WTC11 (cell line): ENCODE measurements around the gene BACE1-AS.

ENCODE experiments used
- CBFB ChIP-seq: sonication (generic); formaldehyde crosslinking; IDR thresholded peaks from 2 replicates; pipeline ENCODE4 v1.8.1; 2022; ENCODE audit warnings: mild to moderate bottlenecking, low read depth, missing genetic modification reagents
- JUN ChIP-seq: sonication (generic); formaldehyde crosslinking; IDR thresholded peaks from 2 replicates; pipeline ENCODE4 v1.8.0; 2023; ENCODE audit warnings: mild to moderate bottlenecking, missing genetic modification reagents
- SP1 ChIP-seq: sonication (generic); formaldehyde crosslinking; conservative IDR thresholded peaks from 2 replicates; pipeline ENCODE4 v1.8.1; 2022; ENCODE audit warnings: missing genetic modification reagents
- ZNF396 ChIP-seq: fragments of 250-450 bp; sonication (Bioruptor Pico); IDR thresholded peaks from 2 replicates; pipeline ENCODE4 v1.8.0; 2021; ENCODE audit warnings: mild to moderate bottlenecking, moderate library complexity, borderline replicate concordance
- TF ChIP-seq, protein P1 (sequence below): fragments of 200-600 bp; IDR thresholded peaks from 2 replicates; pipeline ENCODE4 v1.8.0; 2022; ENCODE audit warnings: antibody characterized with exemption
- TF ChIP-seq, protein P2 (sequence below): sonication (generic); formaldehyde crosslinking; IDR thresholded peaks from 2 replicates; pipeline ENCODE4 v1.8.0; 2022; ENCODE audit warnings: mild to moderate bottlenecking, missing genetic modification reagents
- TF ChIP-seq, protein P3 (sequence below): sonication (generic); formaldehyde crosslinking; IDR thresholded peaks from 2 replicates; pipeline ENCODE4 v1.8.1; 2022; ENCODE audit warnings: mild to moderate bottlenecking, moderate library complexity, missing genetic modification reagents

DNA sequence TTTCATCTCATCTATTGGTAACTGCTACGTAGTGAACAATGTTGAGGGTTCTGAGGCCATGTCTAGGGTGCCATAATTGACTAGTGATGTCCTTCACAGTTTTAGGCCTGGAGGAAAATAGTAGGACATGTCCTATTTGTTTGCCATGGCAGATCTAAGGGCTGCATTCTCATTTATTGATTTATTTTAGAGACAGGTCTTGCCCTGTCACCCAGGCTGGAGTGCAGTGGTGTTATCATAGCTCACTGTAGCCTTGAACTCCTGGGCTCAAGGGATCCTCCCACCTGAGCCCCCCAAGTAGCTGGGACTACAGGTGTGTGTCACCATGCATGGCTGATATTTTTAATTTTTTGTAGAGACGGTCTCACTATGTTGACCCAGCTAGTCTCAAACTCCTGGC, 41.7 kb downstream of the BACE1-AS start:
- TF ChIP-seq ZNF396 (CRISPR knock-in tag) (no peak), JUN (CRISPR knock-in tag) (no peak), SP1 (CRISPR knock-in tag) (no peak), CBFB (CRISPR knock-in tag) (no peak)
- TF ChIP-seq, protein P1, sequence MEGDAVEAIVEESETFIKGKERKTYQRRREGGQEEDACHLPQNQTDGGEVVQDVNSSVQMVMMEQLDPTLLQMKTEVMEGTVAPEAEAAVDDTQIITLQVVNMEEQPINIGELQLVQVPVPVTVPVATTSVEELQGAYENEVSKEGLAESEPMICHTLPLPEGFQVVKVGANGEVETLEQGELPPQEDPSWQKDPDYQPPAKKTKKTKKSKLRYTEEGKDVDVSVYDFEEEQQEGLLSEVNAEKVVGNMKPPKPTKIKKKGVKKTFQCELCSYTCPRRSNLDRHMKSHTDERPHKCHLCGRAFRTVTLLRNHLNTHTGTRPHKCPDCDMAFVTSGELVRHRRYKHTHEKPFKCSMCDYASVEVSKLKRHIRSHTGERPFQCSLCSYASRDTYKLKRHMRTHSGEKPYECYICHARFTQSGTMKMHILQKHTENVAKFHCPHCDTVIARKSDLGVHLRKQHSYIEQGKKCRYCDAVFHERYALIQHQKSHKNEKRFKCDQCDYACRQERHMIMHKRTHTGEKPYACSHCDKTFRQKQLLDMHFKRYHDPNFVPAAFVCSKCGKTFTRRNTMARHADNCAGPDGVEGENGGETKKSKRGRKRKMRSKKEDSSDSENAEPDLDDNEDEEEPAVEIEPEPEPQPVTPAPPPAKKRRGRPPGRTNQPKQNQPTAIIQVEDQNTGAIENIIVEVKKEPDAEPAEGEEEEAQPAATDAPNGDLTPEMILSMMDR = no peak
- TF ChIP-seq, protein P2, sequence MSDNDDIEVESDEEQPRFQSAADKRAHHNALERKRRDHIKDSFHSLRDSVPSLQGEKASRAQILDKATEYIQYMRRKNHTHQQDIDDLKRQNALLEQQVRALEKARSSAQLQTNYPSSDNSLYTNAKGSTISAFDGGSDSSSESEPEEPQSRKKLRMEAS (CRISPR knock-in tag) = no peak
- TF ChIP-seq, protein P3, sequence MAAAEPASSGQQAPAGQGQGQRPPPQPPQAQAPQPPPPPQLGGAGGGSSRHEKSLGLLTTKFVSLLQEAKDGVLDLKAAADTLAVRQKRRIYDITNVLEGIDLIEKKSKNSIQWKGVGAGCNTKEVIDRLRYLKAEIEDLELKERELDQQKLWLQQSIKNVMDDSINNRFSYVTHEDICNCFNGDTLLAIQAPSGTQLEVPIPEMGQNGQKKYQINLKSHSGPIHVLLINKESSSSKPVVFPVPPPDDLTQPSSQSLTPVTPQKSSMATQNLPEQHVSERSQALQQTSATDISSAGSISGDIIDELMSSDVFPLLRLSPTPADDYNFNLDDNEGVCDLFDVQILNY (CRISPR knock-in tag) = no peak
